HG03135 (cell line): ENCODE results near the gene ASIC2.

Source experiments
- ATAC-seq: cut with Tn5 transposase; IDR thresholded peaks from one replicate; pipeline ENCODE4 v1.9.1; 2021; ENCODE audit warnings: mild to moderate bottlenecking, moderate library complexity; ENCODE audit not compliant: unreplicated experiment

Gene ASIC2

DNA sequence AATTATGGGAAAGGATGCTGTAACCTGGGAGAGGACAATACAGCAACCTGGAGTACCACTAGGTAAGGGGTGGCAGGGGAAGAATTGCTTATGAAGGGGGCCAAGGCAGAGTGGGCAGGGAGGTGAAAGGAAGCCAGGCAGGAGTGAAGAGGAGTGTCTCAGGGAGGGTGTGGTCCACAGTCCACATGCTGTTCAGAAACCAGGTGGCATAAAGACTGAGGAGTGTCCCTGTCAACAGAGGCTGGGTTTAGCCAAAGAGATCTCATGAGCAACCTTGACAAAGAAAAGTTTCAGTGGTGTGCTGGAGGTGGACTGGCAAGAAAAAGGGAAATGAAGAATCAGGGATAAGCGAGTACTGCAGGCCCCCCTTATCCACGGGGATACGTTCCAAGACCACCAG, 213.0 kb downstream of the ASIC2 start:
- ATAC-seq = no peak

DNA sequence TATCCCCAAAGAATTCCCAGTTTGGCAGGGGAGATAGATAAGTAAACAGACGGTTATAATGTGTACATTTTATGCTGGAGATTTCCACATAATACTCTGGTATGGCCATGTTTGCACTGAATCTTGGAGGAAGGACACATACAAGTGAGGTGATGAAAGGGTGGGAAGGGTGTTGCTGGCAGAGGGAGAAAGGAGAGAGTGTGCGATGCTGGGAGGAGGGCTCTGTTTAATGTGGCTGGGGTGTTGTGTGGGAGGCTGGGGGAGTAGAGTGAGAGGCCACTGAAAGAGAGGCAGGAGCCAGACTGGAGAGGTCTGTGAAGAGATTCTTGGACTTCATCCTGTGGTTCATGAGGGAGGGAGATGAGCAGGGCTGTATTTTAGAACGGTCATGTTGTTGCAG, 213.9 kb downstream of the ASIC2 start:
- ATAC-seq = no peak

DNA sequence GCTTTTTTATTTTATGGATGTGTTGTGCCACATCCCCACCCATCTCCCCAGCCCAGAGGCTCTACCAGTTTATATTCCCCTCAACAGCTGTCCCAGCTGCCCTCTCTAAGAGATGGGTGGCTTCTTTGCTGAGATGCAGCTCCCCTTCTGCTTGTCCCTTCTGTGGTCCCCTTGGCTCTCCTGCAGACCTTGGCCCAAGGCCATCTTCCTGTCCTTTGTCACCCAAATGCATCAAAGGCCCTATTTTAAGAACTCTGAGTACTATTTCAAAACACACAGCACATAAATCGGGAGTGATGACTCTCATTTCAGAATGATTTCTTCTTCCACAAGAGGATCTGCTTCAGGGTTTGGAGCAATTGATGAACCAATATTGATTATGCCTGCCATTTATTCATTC, 216.1 kb downstream of the ASIC2 start:
- no peak for ATAC-seq

DNA sequence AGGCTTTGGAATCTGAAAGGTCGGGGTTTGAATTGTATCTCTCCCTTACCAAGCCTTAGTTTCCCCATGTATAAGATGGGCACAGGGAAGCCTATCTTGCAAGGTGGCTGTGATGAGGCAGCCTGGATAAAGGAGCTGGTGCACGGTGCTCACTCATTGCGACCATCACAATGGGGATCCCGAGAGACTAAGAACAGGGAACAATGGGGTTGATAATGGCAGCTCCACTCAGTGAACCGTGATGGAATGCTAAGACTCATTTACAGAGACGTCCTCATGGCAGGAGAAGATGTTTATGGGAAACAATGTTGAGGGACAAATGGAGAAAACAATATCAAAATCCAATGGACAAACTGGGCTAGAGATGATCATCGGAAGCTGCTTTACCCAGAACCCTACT, 219.7 kb downstream of the ASIC2 start:
- ATAC-seq = no peak

DNA sequence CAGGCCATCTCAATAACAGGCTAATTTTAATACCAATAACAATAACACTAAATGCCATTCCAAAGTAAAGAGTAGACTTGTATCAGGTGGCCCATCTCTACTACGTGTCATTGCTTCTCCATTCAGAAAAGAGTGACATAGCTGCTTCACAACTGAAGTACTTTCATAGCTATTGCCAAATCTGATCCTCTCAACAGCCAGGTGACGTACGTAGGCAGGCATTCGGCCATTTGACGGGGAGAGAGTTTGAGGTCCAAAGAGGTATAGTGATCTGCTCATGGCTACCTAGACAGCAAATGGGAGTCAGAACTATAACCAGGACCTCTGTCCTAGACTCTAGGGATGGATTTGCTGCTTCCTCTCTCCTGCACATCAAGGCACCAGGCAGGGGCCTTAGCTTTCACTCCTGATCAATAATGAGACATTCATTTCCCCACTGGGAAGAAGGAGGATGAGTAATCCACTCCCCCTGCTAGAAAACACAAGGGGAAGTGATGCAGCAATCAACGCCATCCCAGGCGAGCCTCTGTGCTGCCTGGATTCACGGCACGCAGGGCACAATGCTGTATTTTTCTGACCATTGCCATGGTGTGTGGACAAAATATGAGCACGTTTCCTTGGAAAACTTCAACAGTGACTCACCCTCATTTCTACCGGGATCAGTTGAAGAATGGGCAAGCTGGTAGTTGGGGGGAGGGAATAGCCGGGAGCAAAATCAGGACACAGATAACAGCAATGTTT, 220.5 kb downstream of the ASIC2 start:
- ATAC-seq = no peak

DNA sequence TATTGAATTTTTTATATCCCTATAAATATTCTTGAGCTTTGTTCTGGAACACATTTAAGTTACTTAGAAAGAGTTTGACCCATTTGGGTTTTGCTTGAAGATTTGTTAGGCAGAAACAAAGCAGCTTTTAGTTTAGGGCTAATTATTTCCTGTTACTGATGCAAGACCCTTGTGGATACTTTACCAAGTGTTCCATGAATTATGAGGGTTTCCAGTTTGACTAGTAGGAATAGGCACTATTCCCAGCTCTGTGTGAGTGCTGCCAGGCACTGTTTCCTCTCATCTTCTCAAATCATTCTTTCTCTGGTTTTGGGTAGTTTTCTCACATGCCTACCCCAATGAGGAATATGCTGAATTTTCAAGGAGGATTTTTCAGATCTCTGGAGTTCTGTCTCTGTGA, 221.4 kb downstream of the ASIC2 start:
- no peak for ATAC-seq

DNA sequence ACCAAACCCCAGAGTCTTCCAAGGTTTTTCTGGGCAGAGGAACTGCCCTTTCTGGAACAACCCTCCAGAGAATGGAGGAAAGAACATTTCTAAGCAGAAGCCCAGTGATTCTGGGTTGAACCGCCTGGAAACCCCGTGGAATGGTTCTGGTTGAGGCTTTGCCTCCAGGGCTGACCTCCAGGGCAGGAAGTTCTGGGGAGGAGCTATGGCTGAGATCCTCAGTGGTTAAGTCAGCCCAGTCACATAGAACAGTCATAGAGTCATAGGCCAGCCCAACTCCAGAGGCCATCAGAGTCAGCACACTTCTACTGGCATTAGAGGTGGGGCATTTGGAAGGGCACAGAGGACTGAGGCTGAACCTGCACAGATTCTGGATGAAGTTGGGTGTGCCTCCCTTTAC, 235.5 kb downstream of the ASIC2 start:
- ATAC-seq = no peak

DNA sequence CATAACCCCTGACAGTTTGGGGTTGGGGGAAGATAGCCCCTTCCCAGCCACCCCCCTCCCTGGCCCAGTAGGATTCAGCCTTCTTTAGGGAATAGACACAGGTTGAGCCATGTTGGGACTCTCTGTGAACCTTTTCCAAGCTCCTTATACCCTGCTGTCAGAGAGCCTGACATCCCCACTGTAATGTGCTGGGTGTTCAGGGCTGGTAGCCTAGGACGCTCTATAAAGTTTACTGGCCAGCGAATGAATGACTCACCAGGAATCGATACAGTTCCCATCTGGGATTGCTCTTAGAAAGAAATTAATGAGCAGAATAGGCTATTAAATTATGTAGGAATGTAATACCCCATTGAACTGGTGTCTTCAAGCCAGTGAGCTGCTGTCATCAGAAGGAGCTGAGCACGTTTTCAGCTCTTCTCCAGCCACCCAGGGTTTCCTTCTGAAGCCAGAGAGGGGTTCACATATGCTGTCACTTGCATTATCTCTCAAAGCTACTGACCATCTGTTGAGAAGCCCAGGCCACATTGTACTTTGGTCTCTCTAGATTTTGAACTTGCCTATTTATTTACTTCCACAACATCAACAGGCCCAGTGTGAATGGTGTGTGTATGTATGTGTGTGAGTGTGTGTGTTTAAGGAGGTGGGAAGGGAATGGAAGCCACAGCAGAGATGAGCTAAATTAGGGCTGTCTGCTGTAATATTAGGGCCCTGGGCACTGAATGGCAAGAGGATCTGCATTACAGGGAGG, 236.5 kb downstream of the ASIC2 start:
- ATAC-seq = no peak

DNA sequence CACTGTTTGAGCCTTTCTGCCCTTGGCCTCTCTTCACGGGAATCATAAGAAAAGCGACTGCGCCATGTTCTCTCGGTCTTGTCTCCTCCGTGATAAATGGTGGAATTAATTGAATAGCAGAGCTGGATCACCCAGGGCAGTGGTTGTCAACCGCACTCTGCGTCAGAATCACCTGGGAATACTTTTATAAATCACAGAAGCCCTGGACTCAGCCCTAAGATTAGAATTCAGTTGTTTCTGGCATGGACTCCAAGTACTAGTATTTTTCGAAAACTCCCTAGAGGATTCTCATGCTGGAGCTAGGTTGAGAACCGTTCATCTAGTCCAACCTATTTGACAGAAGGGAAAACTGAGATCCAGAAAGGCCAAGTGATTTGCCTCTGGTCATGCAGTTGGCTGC, 237.3 kb downstream of the ASIC2 start:
- no peak for ATAC-seq

DNA sequence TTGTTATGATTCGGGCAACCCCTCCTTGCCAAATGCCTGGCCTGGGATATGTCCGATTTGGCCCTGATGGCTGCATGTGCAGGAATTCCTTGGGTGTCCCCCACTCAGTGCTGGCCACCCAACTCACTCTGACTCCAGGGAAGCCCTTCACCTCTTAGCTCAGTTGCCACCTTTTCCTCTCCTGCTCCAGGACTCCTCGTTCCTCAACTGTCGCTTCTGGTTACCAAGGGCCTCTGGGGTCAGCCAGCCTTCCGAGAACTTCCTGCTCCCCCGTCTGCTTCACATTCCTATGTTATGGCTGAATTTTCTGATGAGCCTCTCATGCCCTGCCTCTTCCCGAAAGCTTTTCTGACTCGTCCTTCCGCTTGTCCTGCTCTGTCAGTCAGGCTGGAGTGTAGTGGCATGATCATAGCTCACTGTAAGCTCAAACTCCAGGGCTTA, 237.9 kb downstream of the ASIC2 start:
- ATAC-seq = no peak

DNA sequence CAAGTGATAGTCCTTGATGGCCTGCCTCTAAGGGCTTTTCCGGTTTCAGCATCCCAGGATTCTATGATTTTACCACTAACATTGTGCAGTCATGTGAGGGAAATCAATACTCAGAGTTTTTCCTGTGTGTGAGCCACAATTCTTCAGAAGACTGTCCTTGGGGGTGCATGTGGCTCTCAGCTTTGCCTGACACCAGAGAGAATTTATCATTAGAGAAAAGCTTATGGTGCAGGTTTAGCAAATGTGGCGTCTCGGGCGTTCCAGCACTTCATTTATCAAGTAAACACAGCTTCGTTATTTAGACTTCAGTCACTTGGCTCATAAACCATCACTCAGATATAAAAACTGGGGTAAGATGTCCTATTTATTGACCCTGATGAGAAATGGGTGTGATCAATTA, 238.7 kb downstream of the ASIC2 start:
- ATAC-seq = no peak

DNA sequence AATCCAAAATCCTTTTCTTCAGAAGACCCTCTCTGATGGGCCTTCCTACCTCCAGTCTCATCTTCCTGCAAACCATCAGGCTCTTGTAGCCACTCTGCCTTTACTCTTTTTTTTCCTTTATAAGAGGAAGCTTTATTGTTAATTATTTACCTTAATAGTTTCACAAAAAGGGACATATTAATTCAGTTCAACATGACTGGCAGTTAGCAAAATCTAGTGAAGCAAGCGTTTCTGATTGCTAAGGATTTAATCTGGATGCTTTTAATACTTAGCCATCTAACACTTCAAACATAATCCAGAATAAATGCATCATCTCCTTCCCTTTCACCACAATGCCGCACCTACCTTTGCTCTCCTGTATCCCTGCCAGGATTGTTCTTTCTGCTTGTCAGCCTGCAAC, 239.4 kb downstream of the ASIC2 start:
- ATAC-seq = no peak

DNA sequence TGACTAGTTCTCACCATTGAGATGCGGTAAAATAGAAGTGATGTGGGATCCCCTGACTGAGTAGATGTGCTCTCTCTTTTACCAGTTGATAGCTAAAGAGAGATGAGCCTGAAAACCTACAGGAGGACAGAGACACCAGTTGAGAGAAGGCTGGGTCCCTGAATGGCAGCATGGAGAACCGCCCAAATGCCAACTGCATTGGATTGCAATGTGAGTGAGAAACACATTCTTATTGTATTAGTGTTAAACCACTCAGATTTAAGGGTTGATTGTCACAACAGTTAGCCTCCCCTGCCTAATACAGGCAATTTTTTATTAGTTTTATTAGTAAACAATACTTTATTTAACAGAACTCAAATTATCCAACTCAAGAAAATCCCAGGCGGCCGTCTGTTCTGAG, 240.2 kb downstream of the ASIC2 start:
- ATAC-seq = no peak

DNA sequence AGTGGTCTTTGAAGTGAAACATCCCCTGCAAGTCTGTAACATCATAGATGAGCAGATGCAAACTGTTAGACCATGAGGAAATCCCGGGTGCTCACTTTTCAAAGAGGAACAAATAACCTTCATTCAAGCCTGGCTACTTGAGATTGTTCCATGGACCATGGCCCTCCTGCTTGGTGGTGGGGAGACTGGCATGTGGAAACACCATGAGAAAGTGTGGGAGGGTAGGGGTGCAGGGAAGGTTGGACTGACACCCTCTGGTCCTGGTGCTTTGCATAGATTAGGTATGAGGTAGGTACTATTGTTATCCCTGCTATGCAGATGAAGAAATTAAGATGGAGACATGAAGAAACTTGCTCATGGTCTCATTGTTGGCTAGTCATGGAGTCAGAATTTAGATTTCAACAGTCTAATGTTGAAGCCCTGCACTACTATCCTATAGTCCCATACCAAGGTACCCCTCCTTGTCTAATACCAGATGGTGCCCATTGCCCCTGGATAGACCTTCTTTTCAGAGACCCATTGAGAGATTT, 242.4 kb downstream of the ASIC2 start:
- ATAC-seq = no peak

DNA sequence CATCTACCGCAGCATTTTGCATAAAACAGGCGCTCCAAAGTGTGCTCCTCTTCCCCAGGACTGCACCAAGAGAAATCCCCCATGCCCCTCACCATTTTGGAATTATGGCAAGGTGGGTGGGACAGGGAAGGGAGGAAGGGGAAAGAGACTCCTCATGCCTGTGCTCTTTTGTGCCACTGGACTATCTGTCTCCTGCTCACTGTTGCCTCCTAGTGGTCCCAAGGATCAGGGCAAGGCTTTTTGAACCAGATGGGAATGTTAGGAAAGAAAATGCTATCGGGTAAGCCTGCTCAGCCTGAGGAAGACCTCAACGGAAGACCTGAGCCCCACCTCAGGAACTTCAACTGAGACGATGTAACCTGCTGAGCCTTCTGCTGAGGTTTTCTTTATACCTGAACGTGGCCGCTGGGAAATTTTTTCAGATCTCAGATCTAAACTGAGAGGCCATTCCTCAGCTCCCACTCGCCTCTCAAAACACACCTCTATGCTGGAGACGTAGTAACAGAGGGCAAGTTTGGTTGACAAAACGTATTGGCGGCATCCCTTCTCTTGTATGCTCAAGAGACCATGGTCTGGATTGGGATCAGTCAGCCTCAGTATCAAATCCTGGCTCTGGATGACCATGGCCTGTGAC, 243.2 kb downstream of the ASIC2 start:
- no peak for ATAC-seq

DNA sequence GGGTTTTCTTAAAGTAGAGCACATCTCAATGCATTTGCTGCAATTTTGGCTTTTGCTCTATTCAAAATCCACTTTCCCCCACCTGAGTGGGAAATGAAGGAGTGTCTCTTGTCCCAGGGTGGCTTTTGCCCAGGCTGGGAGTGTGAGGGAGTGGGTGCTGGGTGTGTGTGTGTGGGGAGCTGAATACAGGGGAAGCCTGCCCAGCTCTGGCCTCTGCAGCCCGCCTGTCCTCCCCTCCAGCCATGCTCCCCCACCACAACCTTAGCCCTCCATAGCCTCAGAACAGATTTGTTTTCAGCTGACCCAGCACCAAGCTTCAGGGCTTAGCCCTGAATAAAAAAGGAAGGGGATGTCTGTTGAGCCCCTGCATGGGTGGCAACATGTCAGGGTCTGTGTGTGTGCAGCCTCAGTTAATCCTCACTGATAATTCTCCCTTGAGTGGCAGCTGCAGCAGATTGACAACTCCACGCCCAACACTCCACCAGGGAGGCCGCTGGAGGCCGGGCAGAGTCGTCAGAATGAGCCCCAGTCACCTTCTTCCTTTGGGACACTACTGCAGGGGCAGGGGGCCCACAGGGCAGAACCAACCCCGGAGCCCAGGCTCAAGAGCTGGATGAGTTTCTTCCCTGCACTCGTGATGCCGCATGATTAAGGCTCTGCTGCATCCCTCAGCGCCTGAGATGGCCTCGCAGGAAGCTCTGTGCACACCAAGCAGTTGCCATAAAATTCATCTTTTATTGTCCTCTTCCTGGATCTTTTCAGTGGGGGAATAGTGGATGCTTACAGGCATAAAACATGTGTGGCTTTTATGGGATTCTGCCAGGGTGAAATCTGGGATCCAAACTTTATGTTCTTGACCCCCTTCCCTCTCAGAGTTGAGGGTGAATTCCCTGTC, 246.5 kb downstream of the ASIC2 start:
- ATAC-seq = no peak

DNA sequence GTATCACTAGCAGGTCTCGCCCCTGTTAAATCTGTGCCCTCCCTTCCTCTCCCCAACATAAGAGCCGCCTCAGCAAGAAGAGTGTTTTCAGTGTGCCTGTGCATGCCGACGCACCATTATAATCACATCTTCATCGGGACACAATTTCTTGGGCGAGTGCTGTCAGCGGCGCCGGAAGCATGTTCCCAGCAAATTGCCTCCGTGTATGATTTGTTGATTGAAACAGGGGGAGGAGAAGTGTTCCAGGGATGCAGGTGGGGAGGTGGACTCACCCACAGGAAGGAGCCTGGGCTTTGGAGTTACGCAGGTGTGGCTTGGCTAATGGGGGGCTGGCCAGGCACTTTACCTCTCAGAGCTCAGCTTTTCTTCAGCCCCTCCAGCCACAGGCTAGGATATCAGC, 247.9 kb downstream of the ASIC2 start:
- ATAC-seq = no peak

DNA sequence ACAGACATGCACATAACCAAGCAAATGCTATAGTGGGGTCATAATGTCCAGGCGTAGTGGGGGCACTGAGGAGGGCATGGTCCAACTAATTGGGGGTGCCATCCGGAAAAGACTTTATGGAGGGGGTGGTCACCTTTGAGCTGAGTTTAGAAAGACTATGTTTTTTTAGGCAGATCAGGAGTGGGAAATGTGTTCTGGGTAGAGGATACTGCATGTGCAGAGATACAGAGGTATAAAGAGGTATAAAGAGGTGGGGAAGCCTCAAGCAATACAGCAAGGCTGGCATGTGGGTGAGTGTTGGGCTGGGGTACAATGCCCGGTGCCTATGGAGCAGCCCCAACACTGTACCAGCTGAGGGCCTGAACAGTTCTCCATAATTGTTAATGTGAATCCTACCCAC, 248.3 kb downstream of the ASIC2 start:
- ATAC-seq = no peak

DNA sequence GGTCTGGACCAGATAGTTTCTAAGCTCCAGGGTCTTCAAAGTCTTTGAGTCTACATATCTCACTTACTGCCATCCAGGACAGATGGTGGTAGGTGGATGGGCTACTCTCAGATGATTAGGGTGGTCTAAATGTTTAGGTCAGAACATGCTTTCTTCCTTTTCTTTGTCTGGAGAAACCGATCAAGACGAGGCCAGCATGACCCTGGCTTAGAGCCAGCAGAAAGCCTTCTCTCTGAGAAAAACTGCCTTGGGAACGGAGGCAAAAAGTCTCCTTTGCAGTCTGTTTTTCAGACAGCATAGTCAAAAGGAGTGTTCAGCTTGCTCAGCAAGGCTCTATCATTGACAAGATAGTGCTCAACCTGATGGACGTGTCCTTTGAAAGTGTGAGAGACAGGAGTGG, 252.6 kb downstream of the ASIC2 start:
- ATAC-seq = no peak

DNA sequence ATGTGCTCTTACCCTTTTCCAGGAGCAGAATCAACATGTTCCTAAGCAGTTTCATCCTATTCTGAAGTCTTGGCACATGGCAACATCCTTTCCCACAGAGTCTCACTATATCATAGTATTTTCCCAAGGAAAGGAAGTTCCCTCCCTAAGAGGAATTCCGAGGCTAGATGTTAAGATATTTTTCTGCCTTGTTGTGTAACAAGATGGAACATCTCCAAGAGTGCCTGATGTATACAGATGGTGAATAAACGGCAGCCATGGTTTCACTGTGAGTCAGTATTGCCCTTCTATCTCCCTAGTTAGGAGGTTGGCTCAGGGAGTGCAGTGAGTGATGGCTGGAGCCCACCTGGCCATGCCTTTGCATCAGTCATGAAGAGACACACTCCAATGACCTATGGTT, 253.2 kb downstream of the ASIC2 start:
- ATAC-seq = no peak

DNA sequence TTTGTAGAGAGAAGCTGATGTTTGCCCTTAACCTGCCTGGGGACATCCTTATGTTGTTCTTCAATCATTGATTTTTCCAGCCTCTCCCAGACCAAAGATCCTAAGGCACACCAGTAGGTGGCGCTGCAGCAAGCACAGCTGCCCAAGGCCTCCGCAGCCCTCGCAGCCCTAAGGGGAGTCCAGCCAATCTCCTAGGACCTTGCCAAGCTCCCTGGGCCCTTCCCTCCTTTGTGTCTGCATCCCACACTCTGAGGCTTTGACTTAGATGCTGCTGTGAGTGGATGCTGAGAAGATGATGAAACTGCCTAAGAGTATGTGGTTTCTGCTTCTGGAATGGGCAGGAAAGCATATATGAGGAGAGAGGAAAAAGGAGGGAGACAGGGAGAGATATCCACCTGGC, 254.4 kb downstream of the ASIC2 start:
- no peak for ATAC-seq
